Esophagus squamous epithelium (tissue), 4 donors: ENCODE results near the gene GRIK1.

Source experiments
- POLR2A ChIP-seq, 4 donors: fragments of 450-650 bp; IDR thresholded peaks; one replicate each; pipeline ENCODE4 v1.6.1; 2017; ENCODE audit warnings: antibody characterized with exemption in 4 of 4, mild to moderate bottlenecking in 4 of 4, moderate library complexity in 3 of 4
- TF ChIP-seq, protein P1 (sequence below), 6 experiments: fragments of 450-650 bp in 4 of 6; fragments of 200-600 bp in 2 of 6; sonication (generic) in 2 of 6; IDR thresholded peaks; one replicate each; pipeline ENCODE4 v1.5.1; 2016 to 2019; ENCODE audit warnings: antibody characterized with exemption in 6 of 6, mild to moderate bottlenecking in 4 of 6, moderate library complexity in 4 of 6

DNA sequence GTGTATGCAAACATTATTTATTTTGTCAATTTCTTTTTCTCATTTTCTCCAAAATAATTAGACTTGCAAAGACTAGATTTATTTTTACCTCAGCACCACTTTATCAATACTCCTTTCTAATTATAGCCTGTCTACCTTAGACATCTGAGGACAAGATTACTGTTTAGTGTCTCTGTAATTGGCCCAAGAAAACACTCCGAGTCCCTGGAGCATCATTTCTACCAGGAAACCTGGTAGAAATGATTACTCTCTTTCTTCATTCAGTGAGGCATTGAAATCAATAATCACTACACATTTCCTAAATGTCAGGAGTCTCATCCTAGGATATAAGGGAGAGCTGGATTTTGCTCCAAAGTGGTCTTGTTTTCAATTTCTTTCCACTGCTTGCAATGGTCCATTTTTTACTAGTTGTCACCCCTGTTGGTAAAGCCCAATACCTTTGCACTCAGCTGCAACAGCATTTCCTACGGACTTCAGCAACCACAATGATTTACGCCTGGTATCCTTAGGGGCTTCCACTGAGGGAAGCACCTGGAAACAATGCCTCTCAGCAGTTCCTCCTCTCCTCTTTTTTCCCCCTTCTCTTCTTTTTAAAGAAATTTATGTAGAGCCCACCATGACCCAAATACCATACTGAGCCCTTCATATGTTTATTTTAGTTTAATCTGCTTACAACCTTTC, 64.6 kb downstream of the GRIK1 start:
- TF ChIP-seq, protein P1, sequence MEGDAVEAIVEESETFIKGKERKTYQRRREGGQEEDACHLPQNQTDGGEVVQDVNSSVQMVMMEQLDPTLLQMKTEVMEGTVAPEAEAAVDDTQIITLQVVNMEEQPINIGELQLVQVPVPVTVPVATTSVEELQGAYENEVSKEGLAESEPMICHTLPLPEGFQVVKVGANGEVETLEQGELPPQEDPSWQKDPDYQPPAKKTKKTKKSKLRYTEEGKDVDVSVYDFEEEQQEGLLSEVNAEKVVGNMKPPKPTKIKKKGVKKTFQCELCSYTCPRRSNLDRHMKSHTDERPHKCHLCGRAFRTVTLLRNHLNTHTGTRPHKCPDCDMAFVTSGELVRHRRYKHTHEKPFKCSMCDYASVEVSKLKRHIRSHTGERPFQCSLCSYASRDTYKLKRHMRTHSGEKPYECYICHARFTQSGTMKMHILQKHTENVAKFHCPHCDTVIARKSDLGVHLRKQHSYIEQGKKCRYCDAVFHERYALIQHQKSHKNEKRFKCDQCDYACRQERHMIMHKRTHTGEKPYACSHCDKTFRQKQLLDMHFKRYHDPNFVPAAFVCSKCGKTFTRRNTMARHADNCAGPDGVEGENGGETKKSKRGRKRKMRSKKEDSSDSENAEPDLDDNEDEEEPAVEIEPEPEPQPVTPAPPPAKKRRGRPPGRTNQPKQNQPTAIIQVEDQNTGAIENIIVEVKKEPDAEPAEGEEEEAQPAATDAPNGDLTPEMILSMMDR (IDR thresholded peaks at IDR 0.05), result no peak
- TF ChIP-seq POLR2A (IDR thresholded peaks at IDR 0.05), result no peak
